NT2/D1 (cell line): Measurements from ENCODE around the gene ARHGAP45.

ENCODE experiments used
- SUZ12 ChIP-seq: IDR thresholded peaks from 2 replicates; pipeline ENCODE4 v1.6.1; 2011; ENCODE audit not compliant: insufficient read length, insufficient read depth; ENCODE audit errors: extremely low read depth
- YY1 ChIP-seq: IDR thresholded peaks from 2 replicates; pipeline ENCODE4 v1.6.1; 2011; ENCODE audit not compliant: insufficient read length, insufficient read depth
- ZNF274 ChIP-seq: IDR thresholded peaks from 2 replicates; pipeline ENCODE4 v1.6.1; 2011; ENCODE audit warnings: mild to moderate bottlenecking, low read depth, low read length

DNA sequence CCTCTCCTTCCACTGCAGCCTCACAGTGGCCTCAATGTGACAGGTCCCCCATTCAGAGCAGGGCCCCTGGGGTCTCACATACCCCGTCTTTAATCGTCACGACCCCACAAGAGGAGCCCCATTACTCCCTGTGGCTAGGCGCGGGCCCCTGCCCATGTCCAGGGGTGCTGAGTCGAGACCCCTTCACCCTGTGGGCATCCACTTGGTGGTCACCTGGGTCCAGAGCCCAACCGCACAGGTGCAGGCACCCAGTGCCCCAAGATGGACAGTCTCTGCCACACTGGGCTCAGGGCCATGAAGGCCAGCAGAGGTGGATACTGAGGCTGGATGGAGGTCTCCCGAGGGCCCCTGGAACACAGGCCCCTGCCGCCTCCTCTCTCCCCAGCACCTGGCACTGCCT is 49.1 kb upstream of the ARHGAP45 start:
- no peak for TF ChIP-seq ZNF274
- no peak for TF ChIP-seq SUZ12
- no peak for TF ChIP-seq YY1
